ENCODE measurements around the gene ALMS1. TPM values are rescaled to one million over a fixed set of nuclear protein-coding genes. Genes with fewer than 3 reads are reported as not detected.
"Not testable (repeated sequence)": the region's sequence is repeated elsewhere in the genome, so short reads cannot be mapped to it uniquely, and the experiment has no call there.

Gene ALMS1
- total RNA-seq, 2 donors from 2014 or later: 52.4 to 56.1 TPM

DNA sequence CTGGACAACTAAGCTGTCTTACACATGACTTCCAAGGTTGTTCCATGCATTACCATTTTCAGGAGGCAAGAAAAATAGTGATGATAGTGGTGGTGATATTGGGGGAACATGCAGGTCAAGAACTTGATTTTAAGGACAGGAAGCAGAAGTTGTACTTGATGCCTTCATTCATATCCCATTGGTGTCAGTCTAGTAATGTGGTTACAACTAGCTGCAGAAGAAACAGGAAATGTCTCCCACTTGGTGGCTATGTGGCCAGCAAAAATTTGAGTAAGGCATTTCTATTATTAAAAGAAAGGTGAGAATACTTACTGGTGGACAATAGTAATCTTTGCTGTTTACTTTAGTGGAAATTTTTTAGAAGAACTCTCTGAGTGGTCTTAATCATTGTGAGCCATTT, 103.4 kb downstream of the ALMS1 start:
- no peak overlapping the region for H3K4me3 ChIP-seq (ENCODE audit: low read length)
- Mint-ChIP-seq H3K27ac (no peak overlapping the region), H3K4me3 (no peak overlapping the region), H3K36me3 (ENCODE audit: low read depth) (peaks cover 52% of the 10 kb centered on the region), H3K4me1 (peaks cover 13% of the 10 kb centered on the region), H3K27me3 (ENCODE audit: insufficient read depth) (no peaks in the 10 kb centered on the region), H3K9me3 (no peaks in the 10 kb centered on the region)
- H3K27me3 ChIP-seq (ENCODE audit: control insufficient read depth, insufficient read depth, low read length, poor library complexity, severe bottlenecking): no peaks in the 10 kb centered on the region
- TF ChIP-seq, protein P1, sequence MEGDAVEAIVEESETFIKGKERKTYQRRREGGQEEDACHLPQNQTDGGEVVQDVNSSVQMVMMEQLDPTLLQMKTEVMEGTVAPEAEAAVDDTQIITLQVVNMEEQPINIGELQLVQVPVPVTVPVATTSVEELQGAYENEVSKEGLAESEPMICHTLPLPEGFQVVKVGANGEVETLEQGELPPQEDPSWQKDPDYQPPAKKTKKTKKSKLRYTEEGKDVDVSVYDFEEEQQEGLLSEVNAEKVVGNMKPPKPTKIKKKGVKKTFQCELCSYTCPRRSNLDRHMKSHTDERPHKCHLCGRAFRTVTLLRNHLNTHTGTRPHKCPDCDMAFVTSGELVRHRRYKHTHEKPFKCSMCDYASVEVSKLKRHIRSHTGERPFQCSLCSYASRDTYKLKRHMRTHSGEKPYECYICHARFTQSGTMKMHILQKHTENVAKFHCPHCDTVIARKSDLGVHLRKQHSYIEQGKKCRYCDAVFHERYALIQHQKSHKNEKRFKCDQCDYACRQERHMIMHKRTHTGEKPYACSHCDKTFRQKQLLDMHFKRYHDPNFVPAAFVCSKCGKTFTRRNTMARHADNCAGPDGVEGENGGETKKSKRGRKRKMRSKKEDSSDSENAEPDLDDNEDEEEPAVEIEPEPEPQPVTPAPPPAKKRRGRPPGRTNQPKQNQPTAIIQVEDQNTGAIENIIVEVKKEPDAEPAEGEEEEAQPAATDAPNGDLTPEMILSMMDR (conservative IDR thresholded peaks at IDR 0.05): no peak
- H3K4me1 ChIP-seq (ENCODE audit: control insufficient read depth, insufficient read depth, low read length): no peaks in the 10 kb centered on the region
- H3K9ac ChIP-seq (ENCODE audit: extremely low read depth, low read length, poor library complexity, severe bottlenecking): no peak overlapping the region
- no peak overlapping the region for H3K27ac ChIP-seq (ENCODE audit: low read depth, low read length)
- H3K36me3 ChIP-seq (ENCODE audit: control insufficient read depth, insufficient read depth, low read length): peaks cover 39% of the 10 kb centered on the region
- H3K9me3 ChIP-seq (ENCODE audit: control insufficient read depth, low read length): peaks cover 14% of the 10 kb centered on the region
- no peak for DNase-seq

DNA sequence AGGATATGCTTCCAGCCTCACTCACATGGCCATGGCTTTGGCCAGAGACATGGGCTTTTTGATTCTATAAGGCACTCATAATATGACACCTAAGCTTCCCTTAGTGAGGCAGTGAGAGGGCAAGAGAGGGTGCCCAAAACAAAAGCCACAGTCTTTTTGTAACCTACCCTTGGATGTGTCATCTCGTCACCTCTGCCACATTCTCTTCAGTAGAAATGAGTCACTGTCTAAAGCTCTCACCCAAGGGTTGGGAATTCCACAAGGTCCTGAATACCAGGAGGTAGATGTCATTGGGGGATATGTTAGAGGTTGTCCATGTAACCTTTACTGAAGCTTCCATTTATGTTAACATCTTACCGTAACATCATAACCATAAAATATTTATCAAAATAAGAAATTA, 108.4 kb downstream of the ALMS1 start:
- peak; percentile 46 for DNase-seq
- H3K4me3 Mint-ChIP-seq: no peak overlapping the region
- Histone ChIP-seq H3K27me3 (ENCODE audit: control insufficient read depth, insufficient read depth, low read length, poor library complexity, severe bottlenecking) (no peaks in the 10 kb centered on the region), H3K4me3 (ENCODE audit: low read length) (no peak overlapping the region), H3K4me1 (ENCODE audit: control insufficient read depth, insufficient read depth, low read length) (no peaks in the 10 kb centered on the region), H3K9ac (ENCODE audit: extremely low read depth, low read length, poor library complexity, severe bottlenecking) (no peak overlapping the region), H3K9me3 (ENCODE audit: control insufficient read depth, low read length) (no peaks in the 10 kb centered on the region), H3K27ac (ENCODE audit: low read depth, low read length) (no peak overlapping the region), H3K36me3 (ENCODE audit: control insufficient read depth, insufficient read depth, low read length) (peaks cover 27% of the 10 kb centered on the region)
- H3K36me3 Mint-ChIP-seq (ENCODE audit: low read depth): peaks cover 43% of the 10 kb centered on the region
- no peaks in the 10 kb centered on the region for H3K4me1 Mint-ChIP-seq
- H3K27me3 Mint-ChIP-seq (ENCODE audit: insufficient read depth): no peaks in the 10 kb centered on the region
- H3K9me3 Mint-ChIP-seq: no peaks in the 10 kb centered on the region
- TF ChIP-seq, protein P1 (conservative IDR thresholded peaks at IDR 0.05): no peak
- no peak overlapping the region for H3K27ac Mint-ChIP-seq
- WGBS, 2 experiments (ENCODE audit: insufficient coverage in 1 of 2, insufficient read length in 1 of 2): 95% methylated on average over 1 of the region's 2 CpGs; no CpG with 5 or more reads in 1 of the 2 experiments

DNA sequence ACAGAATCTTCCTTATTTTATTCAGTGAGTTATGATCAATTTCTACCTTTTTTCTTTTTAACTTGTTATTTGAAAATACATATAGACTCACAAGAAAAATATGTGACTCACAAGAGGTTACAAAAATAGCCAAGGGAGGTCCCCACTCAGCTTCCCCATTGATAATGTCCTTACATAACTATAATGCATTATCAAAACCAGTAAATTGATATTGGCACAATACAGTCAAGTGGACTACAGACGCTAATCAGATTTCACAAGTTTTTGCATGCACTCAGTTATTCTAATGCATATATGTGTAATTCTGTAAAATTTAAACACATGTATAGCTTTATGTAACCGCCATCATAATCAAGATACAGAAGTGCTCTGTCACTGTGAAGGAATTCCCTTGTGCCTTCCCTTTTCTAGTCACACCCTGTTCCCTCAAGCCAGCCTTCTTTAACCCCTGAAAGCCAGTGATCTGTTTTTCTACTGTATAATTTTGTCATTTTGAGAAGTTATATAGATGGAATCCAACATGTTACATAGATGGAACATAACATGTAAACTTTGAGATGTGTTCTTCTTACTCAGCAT, 118.4 kb downstream of the ALMS1 start:
- Mint-ChIP-seq H3K9me3 (peaks cover 44% of the 10 kb centered on the region), H3K27me3 (ENCODE audit: insufficient read depth) (no peaks in the 10 kb centered on the region), H3K36me3 (ENCODE audit: low read depth) (peaks cover 30% of the 10 kb centered on the region), H3K4me1 (no peaks in the 10 kb centered on the region), H3K27ac (no peak overlapping the region), H3K4me3 (no peak overlapping the region)
- Histone ChIP-seq H3K4me1 (ENCODE audit: control insufficient read depth, insufficient read depth, low read length) (no peaks in the 10 kb centered on the region), H3K27me3 (ENCODE audit: control insufficient read depth, insufficient read depth, low read length, poor library complexity, severe bottlenecking) (no peaks in the 10 kb centered on the region), H3K9ac (ENCODE audit: extremely low read depth, low read length, poor library complexity, severe bottlenecking) (no peak overlapping the region), H3K36me3 (ENCODE audit: control insufficient read depth, insufficient read depth, low read length) (no peaks in the 10 kb centered on the region), H3K9me3 (ENCODE audit: control insufficient read depth, low read length) (peaks cover 11% of the 10 kb centered on the region), H3K4me3 (ENCODE audit: low read length) (no peak overlapping the region), H3K27ac (ENCODE audit: low read depth, low read length) (no peak overlapping the region)
- 98% methylated on average over 2 of the region's 2 CpGs; no CpG with 5 or more reads in 1 of the 2 experiments for WGBS, 2 experiments (ENCODE audit: insufficient coverage in 1 of 2, insufficient read length in 1 of 2)
- TF ChIP-seq, protein P1 (conservative IDR thresholded peaks at IDR 0.05): no peak
- DNase-seq: no peak

DNA sequence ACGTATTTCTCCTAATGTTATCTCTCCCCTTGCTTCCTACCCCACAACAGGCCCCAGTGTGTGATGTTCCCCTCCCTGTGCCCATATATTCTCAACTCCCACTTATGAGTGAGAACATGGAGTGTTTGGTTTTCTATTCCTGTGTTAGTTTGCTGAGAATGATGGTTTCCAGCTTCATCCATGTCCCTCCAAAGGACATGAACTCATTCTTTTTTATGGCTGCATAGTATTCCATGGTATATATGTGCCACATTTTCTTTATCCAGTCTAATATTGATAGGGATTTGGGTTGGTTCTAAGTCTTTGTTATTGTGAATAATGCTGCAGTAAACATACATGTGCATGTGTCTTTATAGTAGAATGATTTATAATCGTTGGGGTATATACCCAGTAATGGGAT, 119.2 kb downstream of the ALMS1 start:
- not testable (repeated sequence) for H3K4me3 ChIP-seq (ENCODE audit: low read length); H3K4me1 ChIP-seq (ENCODE audit: control insufficient read depth, insufficient read depth, low read length); H3K27me3 ChIP-seq (ENCODE audit: control insufficient read depth, insufficient read depth, low read length, poor library complexity, severe bottlenecking); H3K27ac Mint-ChIP-seq; H3K9ac ChIP-seq (ENCODE audit: extremely low read depth, low read length, poor library complexity, severe bottlenecking); H3K4me1 Mint-ChIP-seq; H3K4me3 Mint-ChIP-seq; H3K36me3 ChIP-seq (ENCODE audit: control insufficient read depth, insufficient read depth, low read length); H3K27me3 Mint-ChIP-seq (ENCODE audit: insufficient read depth); DNase-seq; H3K27ac ChIP-seq (ENCODE audit: low read depth, low read length)
- H3K9me3 ChIP-seq (ENCODE audit: control insufficient read depth, low read length): peaks cover 11% of the 10 kb centered on the region
- H3K9me3 Mint-ChIP-seq: peaks cover 48% of the 10 kb centered on the region
- WGBS, 2 experiments (ENCODE audit: insufficient coverage in 1 of 2, insufficient read length in 1 of 2): 86 to 100% methylated on average over 1 to 2 of the region's 2 CpGs
- peaks cover 33% of the 10 kb centered on the region for H3K36me3 Mint-ChIP-seq (ENCODE audit: low read depth)
